Neuronal stem cell (in vitro differentiated cells): ENCODE measurements around the gene OR5C1. TPM values are rescaled to one million over a fixed set of nuclear protein-coding genes. Genes with fewer than 3 reads are reported as not detected.

ENCODE experiments used
- DNase-seq: peaks from one replicate; pipeline ENCODE4 v3.0.0-alpha.2; 2013; ENCODE audit warnings: low spot score
- H2AFZ ChIP-seq: one replicate; pipeline ENCODE4 v1.6.1; 2013; ENCODE audit warnings: mild to moderate bottlenecking, low read length, inconsistent platforms
- H2AK5ac ChIP-seq: 2 replicates; pipeline ENCODE4 v1.6.1; 2013; ENCODE audit warnings: low read depth, mild to moderate bottlenecking, inconsistent platforms, low read length, moderate library complexity, mixed read lengths
- H2BK120ac ChIP-seq: 2 replicates; pipeline ENCODE4 v1.6.1; 2013; ENCODE audit warnings: low read depth, mild to moderate bottlenecking, inconsistent platforms, low read length, moderate library complexity, mixed read lengths
- H2BK12ac ChIP-seq: one replicate; pipeline ENCODE4 v1.6.1; 2013; ENCODE audit warnings: low read length, inconsistent platforms
- H2BK15ac ChIP-seq: 2 replicates; pipeline ENCODE4 v1.6.1; 2013; ENCODE audit warnings: mild to moderate bottlenecking, low read length, inconsistent platforms, mixed read lengths
- H2BK5ac ChIP-seq: one replicate; pipeline ENCODE4 v1.6.1; 2013; ENCODE audit warnings: inconsistent platforms, mild to moderate bottlenecking, low read length, moderate library complexity
- H3K14ac ChIP-seq: one replicate; pipeline ENCODE4 v1.6.1; 2013; ENCODE audit warnings: low read length, inconsistent platforms
- H3K18ac ChIP-seq: 2 replicates; pipeline ENCODE4 v1.6.1; 2013; ENCODE audit warnings: low read length, inconsistent platforms
- H3K23ac ChIP-seq: 2 replicates; pipeline ENCODE4 v1.6.1; 2013; ENCODE audit warnings: low read depth, mild to moderate bottlenecking, mixed read lengths, low read length, inconsistent platforms; ENCODE audit not compliant: poor library complexity
- H3K27ac ChIP-seq: replicated peaks from 3 replicates; pipeline ENCODE4 v1.5.1; 2013; ENCODE audit warnings: low read length, inconsistent platforms
- H3K27me3 ChIP-seq, 3 experiments: 2 replicates each; pipeline ENCODE4 v1.6.1; 2013; ENCODE audit warnings: low read length in 3 of 3, mild to moderate bottlenecking in 2 of 3, inconsistent platforms in 1 of 3, low read depth in 1 of 3, mixed read lengths in 1 of 3, moderate library complexity in 1 of 3; ENCODE audit not compliant: control insufficient read depth in 3 of 3, insufficient read depth in 3 of 3
- H3K36me3 ChIP-seq, 2 donors: replicated peaks in 1 of 2; 2 replicates each; pipeline ENCODE4 v1.6.1; 2013; ENCODE audit warnings: low read length in 2 of 2; ENCODE audit not compliant: control insufficient read depth in 2 of 2, insufficient read depth in 2 of 2
- H3K4ac ChIP-seq: 2 replicates; pipeline ENCODE4 v1.6.1; 2013; ENCODE audit warnings: inconsistent platforms, mild to moderate bottlenecking, low read length, moderate library complexity
- H3K4me1 ChIP-seq, 2 donors: 1 replicate in 1 of 2; 2 replicates in 1 of 2; pipeline ENCODE4 v1.6.1; 2013; ENCODE audit warnings: low read length in 2 of 2, low read depth in 1 of 2; ENCODE audit not compliant: control insufficient read depth in 2 of 2, insufficient read depth in 1 of 2
- H3K4me2 ChIP-seq: one replicate; pipeline ENCODE4 v1.6.1; 2013; ENCODE audit warnings: mild to moderate bottlenecking, low read length, inconsistent platforms; ENCODE audit not compliant: insufficient read depth, poor library complexity, severe bottlenecking
- H3K4me3 ChIP-seq, 2 donors: 2 replicates each; pipeline ENCODE4 v1.5.1; 2013; ENCODE audit warnings: low read length in 2 of 2, mild to moderate bottlenecking in 2 of 2, inconsistent platforms in 1 of 2, moderate library complexity in 1 of 2
- H3K79me1 ChIP-seq: one replicate; pipeline ENCODE4 v1.6.1; 2013; ENCODE audit warnings: low read depth, mild to moderate bottlenecking, inconsistent platforms, low read length, moderate library complexity
- H3K9ac ChIP-seq: one replicate; pipeline ENCODE4 v1.6.1; 2013; ENCODE audit warnings: mild to moderate bottlenecking, low read depth, low read length, inconsistent platforms; ENCODE audit not compliant: poor library complexity
- H3K9me3 ChIP-seq, 2 donors: replicated peaks in 1 of 2; 2 replicates each; pipeline versions ENCODE3 to v1.6.1; 2013; ENCODE audit warnings: low read length in 2 of 2, mild to moderate bottlenecking in 2 of 2, inconsistent platforms in 1 of 2, low read depth in 1 of 2, mixed read lengths in 1 of 2, moderate library complexity in 1 of 2; ENCODE audit not compliant: control insufficient read depth in 2 of 2, insufficient read depth in 1 of 2
- H4K8ac ChIP-seq: one replicate; pipeline ENCODE4 v1.6.1; 2013; ENCODE audit warnings: low read depth, mild to moderate bottlenecking, inconsistent platforms, low read length, moderate library complexity
- H4K91ac ChIP-seq: one replicate; pipeline ENCODE4 v1.6.1; 2013; ENCODE audit warnings: low read length, low read depth, mild to moderate bottlenecking, inconsistent platforms; ENCODE audit not compliant: poor library complexity
- WGBS, 2 donors: extraction: QIAGEN DNeasy Blood & Tissue Kit; methylation state at CpG; one replicate each; pipeline ENCODE4 v1.1.7; 2013; ENCODE audit warnings: missing lambda C conversion rate in 2 of 2, mixed read lengths in 1 of 2; ENCODE audit not compliant: insufficient read length in 2 of 2, insufficient replicate concordance in 1 of 2; ENCODE audit errors: extremely low coverage in 2 of 2; 5-methylcytosine and 5-hydroxymethylcytosine counted together
- polyA plus RNA-seq, 2 experiments: library from polyadenylated mRNA; stranded (reverse); fragments of 200-250 nt; gene quantifications; one replicate each; pipeline ENCODE4 v1.2.3, GENCODE V29; 2013

OR5C1 gene
- not detected for polyA plus RNA-seq (2013, experiment 1 of 2)
- polyA plus RNA-seq (2013, experiment 2 of 2): not detected

DNA sequence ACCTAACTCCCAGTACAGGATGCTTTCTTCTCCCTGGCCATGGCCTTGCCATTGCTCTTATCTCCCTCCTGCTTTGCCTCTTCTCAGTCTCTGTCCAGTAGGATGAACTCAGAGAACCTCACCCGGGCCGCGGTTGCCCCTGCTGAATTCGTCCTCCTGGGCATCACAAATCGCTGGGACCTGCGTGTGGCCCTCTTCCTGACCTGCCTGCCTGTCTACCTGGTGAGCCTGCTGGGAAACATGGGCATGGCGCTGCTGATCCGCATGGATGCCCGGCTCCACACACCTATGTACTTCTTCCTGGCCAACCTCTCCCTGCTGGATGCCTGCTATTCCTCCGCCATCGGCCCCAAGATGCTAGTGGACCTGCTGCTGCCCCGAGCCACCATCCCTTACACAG, at the start of gene OR5C1:
TSS of gene OR5C1 (plus strand) at position 103 of the 400 bp plus-strand sequence. CDS start at position 103, 0 bp downstream.
- H2BK15ac ChIP-seq: no peak within 1 kb of the TSS
- no peaks in the 10 kb centered on the region for H3K36me3 ChIP-seq
- no peak within 1 kb of the TSS for H2BK12ac ChIP-seq
- no peaks in the 10 kb centered on the region for H3K4me1 ChIP-seq
- H3K9me3 ChIP-seq: peaks cover 0 to 12% of the 10 kb centered on the region in 2 donors
- H3K27me3 ChIP-seq: peaks cover 0 to 8% (median 0%) of the 10 kb centered on the region in 3 experiments
- H3K4me2 ChIP-seq: no peak within 1 kb of the TSS
- H3K27ac ChIP-seq: no peak within 1 kb of the TSS
- no peak within 1 kb of the TSS for H2AFZ ChIP-seq
- no peaks in the 10 kb centered on the region for H3K79me1 ChIP-seq
- H4K8ac ChIP-seq: no peak within 1 kb of the TSS
- H3K4ac ChIP-seq: no peak within 1 kb of the TSS
- no peak within 1 kb of the TSS for H2AK5ac ChIP-seq
- WGBS, 2 donors: no CpG with 5 or more reads among the region's 12 CpGs
- H4K91ac ChIP-seq: no peak within 1 kb of the TSS
- no peak within 1 kb of the TSS for H2BK5ac ChIP-seq
- no peak within 1 kb of the TSS for H3K4me3 ChIP-seq
- H3K18ac ChIP-seq: peak within 1 kb of the TSS; percentile 21
- peak within 1 kb of the TSS; percentile 13 for H3K9ac ChIP-seq
- H3K14ac ChIP-seq: peak within 1 kb of the TSS; percentile 65
- peak within 1 kb of the TSS; percentile 70 for H3K23ac ChIP-seq
- DNase-seq: no peak
- no peak within 1 kb of the TSS for H2BK120ac ChIP-seq

DNA sequence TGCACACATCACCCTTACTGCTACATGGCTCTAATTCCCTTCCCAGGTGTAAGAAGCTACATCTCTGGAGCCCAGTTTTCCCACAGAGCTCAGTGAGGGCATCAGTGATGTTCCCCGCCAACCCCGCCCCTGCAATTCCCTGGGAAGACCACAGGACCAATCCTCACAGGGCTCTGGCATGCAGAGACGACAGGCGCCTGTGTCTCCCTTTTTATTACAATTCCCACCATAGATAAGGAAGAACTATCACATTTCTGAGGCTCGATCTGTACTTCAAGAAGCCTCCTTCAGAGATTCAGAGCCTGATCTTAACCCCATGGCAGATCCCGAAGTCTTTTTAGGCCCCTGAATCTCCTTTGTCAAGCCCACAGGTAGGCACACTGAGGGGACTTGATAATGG, 46.7 kb upstream of the OR5C1 start, which contains the start of gene OR1L6:
TSS of gene OR1L6 (plus strand) at position 301 of the 400 bp plus-strand sequence. CDS start 7,545 bp downstream, outside the sequence.
- no CpG with 5 or more reads among the region's 6 CpGs for WGBS, 2 donors
- Histone ChIP-seq H2BK12ac (no peak within 1 kb of the TSS), H3K4me2 (no peak within 1 kb of the TSS), H3K23ac (no peak within 1 kb of the TSS), H4K8ac (no peak within 1 kb of the TSS), H2BK5ac (no peak within 1 kb of the TSS), H2BK120ac (no peak within 1 kb of the TSS), H3K27ac (no peak within 1 kb of the TSS), H3K4me1 (no peaks in the 10 kb centered on the region), H3K9me3 (peaks cover 3 to 14% of the 10 kb centered on the region in 2 donors), H3K79me1 (no peaks in the 10 kb centered on the region), H3K14ac (no peak within 1 kb of the TSS), H2AFZ (no peak within 1 kb of the TSS), H2BK15ac (no peak within 1 kb of the TSS), H3K4ac (no peak within 1 kb of the TSS), H3K27me3 (no peaks in the 10 kb centered on the region), H3K4me3 (no peak within 1 kb of the TSS), H3K18ac (no peak within 1 kb of the TSS), H3K36me3 (no peaks in the 10 kb centered on the region), H2AK5ac (no peak within 1 kb of the TSS), H4K91ac (no peak within 1 kb of the TSS), H3K9ac (no peak within 1 kb of the TSS)
- no peak for DNase-seq

DNA sequence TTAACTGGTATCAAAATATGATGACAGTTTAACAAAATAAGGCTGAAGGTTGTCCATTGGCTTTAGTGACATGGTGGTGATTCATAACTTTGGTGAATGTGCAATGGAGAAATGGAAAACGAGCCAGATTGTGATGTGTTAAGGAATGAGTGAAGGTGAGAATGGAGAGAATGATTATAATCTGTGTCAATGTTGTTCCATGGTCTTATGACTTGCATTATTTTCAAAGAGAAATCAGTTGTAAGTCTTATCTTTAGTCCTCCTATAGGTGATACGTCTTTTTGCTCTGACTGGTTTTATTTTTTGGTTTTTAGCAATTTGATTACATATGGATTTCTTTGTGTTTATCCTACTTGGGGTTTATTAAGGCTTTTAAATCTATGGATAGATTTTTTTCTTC, 33.9 kb upstream of the OR5C1 start:
- no peak overlapping the region for H3K9ac ChIP-seq
- H3K23ac ChIP-seq: no peak overlapping the region
- H2BK120ac ChIP-seq: no peak overlapping the region
- H2BK5ac ChIP-seq: no peak overlapping the region
- no peaks in the 10 kb centered on the region for H3K27me3 ChIP-seq
- no peak overlapping the region for H3K4ac ChIP-seq
- no peak for DNase-seq
- H2BK15ac ChIP-seq: no peak overlapping the region
- H4K8ac ChIP-seq: no peak overlapping the region
- no peak overlapping the region for H3K4me3 ChIP-seq
- H3K4me2 ChIP-seq: no peak overlapping the region
- whole genome bisulfite sequencing, 2 donors: 100% methylated on average over 1 of the region's 2 CpGs; no CpG with 5 or more reads in 1 of the 2 donors
- H4K91ac ChIP-seq: no peak overlapping the region
- H3K79me1 ChIP-seq: no peaks in the 10 kb centered on the region
- H3K36me3 ChIP-seq: no peaks in the 10 kb centered on the region
- no peak overlapping the region for H3K18ac ChIP-seq
- H3K9me3 ChIP-seq: peaks cover 3 to 5% of the 10 kb centered on the region in 2 donors
- H3K4me1 ChIP-seq: no peaks in the 10 kb centered on the region
- no peak overlapping the region for H3K14ac ChIP-seq
- no peak overlapping the region for H3K27ac ChIP-seq
- H2AK5ac ChIP-seq: no peak overlapping the region
- no peak overlapping the region for H2BK12ac ChIP-seq
- H2AFZ ChIP-seq: no peak overlapping the region

DNA sequence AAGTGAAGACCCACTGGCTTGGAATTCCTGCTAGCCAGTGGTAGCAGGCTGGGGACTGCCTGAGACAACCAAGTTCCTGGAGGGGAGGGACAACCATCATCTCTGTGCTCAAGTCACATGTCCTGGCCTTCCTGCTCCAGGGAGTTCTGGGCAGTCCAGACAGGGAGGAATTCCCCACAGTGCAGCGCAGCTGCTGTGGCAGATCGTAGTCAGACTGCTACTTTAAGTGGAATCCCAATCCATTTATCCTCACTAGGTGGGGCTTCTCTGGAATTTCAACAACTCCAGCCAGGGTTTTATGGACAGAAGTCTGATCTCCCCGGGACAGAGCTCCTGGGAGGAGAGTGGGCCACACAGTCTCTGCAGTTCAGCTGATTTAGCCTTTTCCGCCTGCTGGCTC, 20.9 kb upstream of the OR5C1 start:
- Histone ChIP-seq H3K14ac (no peak overlapping the region), H3K4me2 (no peak overlapping the region), H3K18ac (no peak overlapping the region), H2BK15ac (no peak overlapping the region), H2AFZ (no peak overlapping the region), H2BK5ac (no peak overlapping the region), H4K8ac (no peak overlapping the region), H3K23ac (no peak overlapping the region), H2BK12ac (no peak overlapping the region), H3K4ac (no peak overlapping the region), H2AK5ac (no peak overlapping the region), H3K27me3 (no peaks in the 10 kb centered on the region), H3K27ac (no peak overlapping the region), H2BK120ac (no peak overlapping the region), H3K9me3 (peaks cover 0 to 9% of the 10 kb centered on the region in 2 donors), H3K36me3 (no peaks in the 10 kb centered on the region), H3K9ac (no peak overlapping the region), H4K91ac (no peak overlapping the region), H3K79me1 (no peaks in the 10 kb centered on the region), H3K4me3 (peak overlapping the region in 1 of 2 donors; percentile 35), H3K4me1 (no peaks in the 10 kb centered on the region)
- no CpG with 5 or more reads among the region's 4 CpGs for WGBS, 2 donors
- DNase-seq: no peak
